ENCODE measurements around the gene IL17RA.
A peak's percentile ranks its signal among the peaks of the same experiment; 100 is the strongest.

IL17RA gene

GRCh38 chr22:17083811-17084441, 874 bp upstream of the IL17RA start:
- DNase-seq (ENCODE audit: low spot score) = no peak

- DNase-seq (ENCODE audit: low spot score) = peak; percentile 15
Observed at GRCh38 chr22:17085277-17086181, 729 bp downstream of the IL17RA start.

- DNase-seq (ENCODE audit: low spot score) = no peak
Observed at GRCh38 chr22:17086296-17086695, 1.5 kb downstream of the IL17RA start.

DNA sequence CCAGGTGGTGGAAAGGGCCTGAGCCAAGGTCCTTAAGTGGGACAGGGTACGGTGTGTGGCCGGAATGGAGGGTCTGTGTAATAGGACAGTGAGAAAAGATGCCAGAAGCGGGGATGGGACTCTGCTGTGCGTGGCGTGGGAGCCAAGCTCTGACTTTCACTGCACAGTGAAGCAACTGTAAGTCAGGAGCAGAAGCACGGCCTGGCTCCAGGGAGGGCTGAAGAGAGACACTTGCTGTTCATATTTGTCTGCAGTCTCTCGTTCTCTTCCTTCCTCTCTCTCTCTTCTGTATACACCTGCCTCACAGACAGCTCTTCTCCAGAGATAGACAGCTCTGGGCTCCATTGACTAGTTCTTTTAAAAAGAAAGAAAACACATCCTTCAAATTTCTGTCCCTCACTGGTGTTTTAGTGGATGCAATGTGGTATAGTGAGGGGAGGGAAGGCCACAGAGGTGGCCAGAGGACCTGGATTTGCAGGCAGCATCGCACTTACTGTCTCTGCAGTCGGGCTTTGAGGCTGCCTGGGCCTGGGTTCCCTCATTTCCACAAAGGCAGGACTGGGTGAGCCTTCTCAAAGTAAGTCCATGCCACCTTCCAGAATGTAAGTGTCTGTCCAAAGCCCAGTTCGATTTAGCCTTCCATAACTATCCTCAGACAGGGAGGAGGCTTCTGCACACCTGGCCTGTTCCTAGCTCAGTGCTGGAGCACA, 2.1 kb downstream of the IL17RA start:
- no peak for DNase-seq (ENCODE audit: low spot score)

DNA sequence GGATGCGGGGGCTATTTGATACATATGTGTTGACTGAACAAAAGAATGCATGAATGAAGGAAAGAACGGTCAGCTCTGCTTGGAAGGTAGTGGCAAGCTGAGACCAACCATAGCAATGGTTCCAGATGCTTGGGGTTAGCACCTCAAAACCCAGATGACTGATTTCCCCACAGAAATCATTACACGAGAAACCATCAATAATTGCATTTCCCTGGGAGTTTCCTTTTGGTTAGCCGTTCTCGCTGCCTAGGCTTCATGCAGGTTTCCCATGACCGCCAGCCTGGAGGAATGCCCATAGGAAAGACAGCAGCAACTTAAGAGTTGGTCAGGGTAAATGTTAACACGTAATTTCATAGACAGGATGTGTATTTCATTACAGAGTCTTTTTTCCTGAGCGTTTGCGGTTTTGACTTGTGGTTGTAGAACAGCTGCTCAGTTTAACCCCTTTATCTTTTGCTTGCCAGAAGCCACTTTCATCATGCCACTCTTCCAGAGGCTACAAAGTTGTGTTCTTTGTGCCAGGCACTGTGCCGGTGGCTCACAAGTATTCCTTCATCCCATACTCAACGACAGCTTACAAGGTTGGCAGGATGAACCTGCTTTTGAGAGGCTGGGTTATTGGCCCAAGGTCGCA, 2.8 kb downstream of the IL17RA start:
- DNase-seq (ENCODE audit: low spot score) = no peak

DNA sequence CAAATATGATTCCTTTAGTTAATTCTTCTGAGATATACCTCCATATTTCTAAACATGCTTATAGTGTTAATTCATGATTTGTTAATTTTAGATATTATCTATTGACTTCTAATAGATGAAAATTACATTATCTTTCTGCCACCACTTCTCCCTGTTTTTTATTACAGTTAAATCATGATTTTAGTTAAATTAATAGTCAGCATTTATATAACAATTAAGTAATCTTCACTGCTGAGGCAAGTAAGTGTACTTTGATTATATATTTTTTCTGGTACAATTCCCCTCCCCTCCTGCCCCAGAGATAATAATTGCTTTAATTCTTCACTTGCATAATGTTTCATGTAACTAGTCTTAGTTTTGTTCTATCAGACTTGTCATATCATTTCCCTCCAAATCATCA, 5.8 kb downstream of the IL17RA start:
- DNase-seq (ENCODE audit: low spot score) = no peak

GRCh38 chr22:17091851-17092250, 7.1 kb downstream of the IL17RA start:
- DNase-seq (ENCODE audit: low spot score) = no peak

- DNase-seq (ENCODE audit: low spot score) = no peak
Observed at GRCh38 chr22:17093081-17093480, 8.3 kb downstream of the IL17RA start.

DNA sequence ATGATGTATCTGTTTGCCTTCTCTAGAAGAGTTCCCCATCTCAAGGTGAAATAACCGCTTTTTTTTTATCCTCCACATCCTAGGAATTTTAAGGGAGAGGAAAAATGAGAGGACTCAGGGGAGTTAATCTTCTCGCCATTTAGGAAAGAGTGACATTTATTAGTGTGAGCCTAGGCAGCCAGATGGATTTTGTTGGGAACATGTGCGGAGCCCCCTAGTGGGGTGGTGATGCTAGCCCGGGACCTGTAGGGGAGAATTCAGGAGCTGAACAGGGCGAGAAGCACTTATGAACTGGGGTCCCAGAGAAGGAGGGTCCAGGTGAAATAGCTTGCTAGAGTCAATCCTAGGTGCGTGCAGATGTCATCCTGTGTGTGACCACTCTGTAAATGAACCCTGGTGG, 10.7 kb downstream of the IL17RA start:
- no peak for DNase-seq (ENCODE audit: low spot score)

- DNase-seq (ENCODE audit: low spot score) = no peak
Observed at GRCh38 chr22:17096071-17096470, 11.3 kb downstream of the IL17RA start.

DNA sequence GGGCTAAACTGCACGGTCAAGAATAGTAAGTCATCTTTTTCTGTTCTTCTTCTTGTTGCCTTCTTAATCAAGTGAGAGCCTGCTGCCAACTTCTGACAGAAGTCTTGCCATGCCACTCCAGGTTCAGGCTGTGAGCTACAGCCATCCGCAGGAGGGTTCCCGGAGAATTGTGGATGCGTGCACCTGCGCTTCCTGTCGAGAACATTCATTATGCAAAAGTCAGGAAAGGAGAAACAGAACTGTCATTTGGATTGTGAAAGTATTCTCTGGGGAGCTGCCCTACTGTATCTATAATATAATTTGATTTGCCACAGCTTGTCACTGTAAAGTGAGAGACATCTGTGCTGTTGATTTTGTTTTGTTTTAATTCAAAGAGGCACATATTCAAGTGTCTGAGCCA, 12.3 kb downstream of the IL17RA start:
- DNase-seq (ENCODE audit: low spot score) = no peak

DNA sequence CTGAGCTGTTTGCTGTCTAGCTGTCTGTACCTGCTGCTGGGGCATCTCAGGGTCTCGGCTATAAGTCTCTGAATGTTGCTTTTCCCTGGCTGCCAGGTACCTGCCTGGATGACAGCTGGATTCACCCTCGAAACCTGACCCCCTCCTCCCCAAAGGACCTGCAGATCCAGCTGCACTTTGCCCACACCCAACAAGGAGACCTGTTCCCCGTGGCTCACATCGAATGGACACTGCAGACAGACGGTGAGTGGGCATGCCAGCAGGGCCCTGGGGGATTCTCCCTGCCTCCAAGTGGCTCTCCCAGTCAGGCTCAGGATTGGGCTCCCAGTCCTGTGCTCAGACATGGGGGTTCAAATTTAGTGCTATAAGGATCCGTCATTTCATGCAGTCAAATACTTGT, 12.9 kb downstream of the IL17RA start:
- no peak for DNase-seq (ENCODE audit: low spot score)

GRCh38 chr22:17098379-17098819, 13.6 kb downstream of the IL17RA start:
- DNase-seq (ENCODE audit: low spot score) = no peak

DNA sequence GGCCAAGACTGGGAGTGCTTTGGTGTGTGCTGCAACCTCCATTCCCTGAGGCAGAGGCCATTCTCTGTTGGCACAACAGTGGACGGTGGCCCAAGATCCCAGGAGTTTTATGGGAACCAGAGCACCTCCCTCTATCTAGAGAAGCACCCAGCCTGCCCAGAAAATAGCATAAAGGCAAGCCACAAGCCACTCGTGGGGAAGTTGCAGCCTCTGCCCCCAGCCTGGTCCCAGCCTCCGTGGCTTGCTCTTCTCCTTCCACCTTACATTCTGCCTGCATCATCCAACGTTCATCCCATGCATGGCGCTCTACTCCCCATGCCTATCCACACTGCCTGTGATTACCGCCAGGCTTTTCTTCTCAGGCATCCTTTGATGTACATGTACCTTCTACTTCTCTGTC, 15.8 kb downstream of the IL17RA start:
- no peak for DNase-seq (ENCODE audit: low spot score)

DNA sequence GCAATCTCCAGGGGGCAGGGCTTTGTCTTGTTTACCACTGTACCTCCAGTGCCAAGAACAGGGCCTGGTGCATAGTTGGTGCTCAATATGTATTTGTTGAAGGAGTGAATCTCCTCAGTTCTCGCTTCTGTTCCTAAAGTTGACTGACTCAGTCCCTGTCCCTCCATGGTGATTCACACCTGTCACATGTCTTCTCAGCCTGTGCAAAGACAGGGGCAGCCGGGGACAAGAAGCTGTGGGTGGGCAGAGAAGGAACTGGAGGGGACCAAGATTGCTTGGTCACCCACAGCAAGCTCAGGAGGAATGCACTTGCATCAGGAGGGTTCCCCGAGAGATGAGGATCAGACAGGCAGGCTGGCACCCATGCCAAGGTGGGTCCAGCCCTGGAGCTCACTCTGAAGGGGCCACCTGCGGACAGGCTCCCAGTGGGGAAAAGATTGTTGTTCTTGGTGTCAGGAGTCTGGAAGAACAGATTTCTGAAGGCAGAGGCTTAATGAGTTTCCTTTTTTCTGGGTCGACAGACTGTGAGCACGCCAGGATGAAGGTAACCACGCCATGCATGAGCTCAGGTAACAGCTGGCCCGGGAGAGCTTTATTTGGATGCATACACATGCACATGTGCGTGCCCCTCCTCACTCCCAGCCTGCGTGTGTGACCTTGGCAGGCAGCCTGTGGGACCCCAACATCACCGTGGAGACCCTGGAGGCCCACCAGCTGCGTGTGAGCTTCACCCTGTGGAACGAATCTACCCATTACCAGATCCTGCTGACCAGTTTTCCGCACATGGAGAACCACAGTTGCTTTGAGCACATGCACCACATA, 16.9 kb downstream of the IL17RA start:
- DNase-seq (ENCODE audit: low spot score) = no peak

GRCh38 chr22:17102297-17102667, 17.5 kb downstream of the IL17RA start:
- peak; percentile 9 for DNase-seq (ENCODE audit: low spot score)

- DNase-seq (ENCODE audit: low spot score) = no peak
Observed at GRCh38 chr22:17103351-17103750, 18.6 kb downstream of the IL17RA start.

DNA sequence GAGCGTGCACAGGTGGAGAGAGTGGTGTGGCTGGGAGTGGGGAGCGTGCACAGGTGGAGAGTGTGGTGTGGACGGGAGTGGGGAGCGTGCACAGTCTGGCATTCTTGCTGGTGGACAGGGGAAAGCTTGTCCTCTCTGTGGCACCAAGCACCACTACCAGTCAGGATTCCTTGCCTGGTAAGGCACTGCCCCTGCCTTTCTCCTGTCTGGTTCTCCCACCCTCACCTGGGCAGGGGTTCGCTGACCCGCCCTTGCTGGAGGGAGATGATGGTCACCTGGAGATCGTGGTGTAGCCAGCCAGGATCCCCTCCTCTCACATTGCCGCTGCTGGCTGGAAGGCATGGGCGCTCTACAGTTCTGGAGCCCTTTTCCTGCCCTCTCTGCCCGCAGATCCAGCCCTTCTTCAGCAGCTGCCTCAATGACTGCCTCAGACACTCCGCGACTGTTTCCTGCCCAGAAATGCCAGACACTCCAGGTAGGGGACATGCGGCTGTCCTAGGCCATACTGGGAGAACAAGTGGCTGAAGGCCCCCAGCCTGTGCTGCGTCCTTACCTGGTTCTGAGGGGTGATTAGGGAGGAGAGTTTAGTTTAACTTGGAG, 19.6 kb downstream of the IL17RA start:
- no peak for DNase-seq (ENCODE audit: low spot score)

DNA sequence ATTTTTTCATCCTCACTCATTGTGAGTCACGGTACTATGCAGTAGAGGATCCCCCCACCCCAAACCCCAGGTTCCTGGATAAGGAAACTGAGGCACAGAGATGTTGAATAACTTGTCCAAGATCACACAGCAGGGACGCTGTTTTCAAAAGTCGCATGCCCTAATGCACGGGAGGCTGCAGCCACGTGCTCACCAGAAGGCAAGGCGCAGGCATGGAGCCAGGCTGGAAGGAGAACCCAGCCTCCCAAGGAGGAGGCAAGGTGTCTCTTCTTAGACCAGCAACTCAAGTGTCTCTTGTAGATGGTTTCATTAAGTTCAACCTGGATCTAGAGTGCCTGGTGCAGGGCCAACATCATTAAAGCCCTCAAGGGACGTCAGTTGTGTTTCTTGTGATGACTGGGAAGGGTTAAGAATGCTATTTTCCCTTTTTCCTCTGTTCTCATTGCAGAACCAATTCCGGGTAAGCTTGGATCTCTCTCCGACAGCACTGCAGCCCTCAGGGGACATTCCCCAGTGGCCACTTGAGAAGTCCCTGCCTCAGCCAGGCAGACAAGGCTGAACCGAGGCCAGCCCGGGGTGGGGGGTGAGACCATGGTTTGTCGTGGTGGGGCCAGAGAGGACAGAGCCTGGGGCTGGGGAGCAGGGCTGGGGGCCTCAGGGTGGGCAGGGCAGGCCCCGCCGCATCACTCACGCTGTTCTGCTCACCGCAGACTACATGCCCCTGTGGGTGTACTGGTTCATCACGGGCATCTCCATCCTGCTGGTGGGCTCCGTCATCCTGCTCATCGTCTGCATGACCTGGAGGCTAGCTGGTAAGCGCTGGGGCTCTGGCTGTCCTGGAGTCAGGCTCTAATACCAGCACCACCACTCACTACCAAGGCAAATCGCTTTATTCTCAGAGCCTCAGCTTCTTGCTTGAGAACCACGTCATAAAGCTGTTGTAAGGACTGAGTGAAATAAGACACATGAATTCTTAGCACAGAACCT, 20.6 kb downstream of the IL17RA start:
- DNase-seq (ENCODE audit: low spot score) = no peak
